Stimulated activated CD4-positive, alpha-beta T cell treated with anti-CD3 and anti-CD28 coated beads, Interleukin-4, amount 100 ng/mL, for 48 hours (primary cell): Measurements from ENCODE around the gene COL6A5.

ENCODE experiments used
- DNase-seq, 2 donors: peaks; one replicate each; pipeline ENCODE4 v3.0.0-alpha.2; 2020; ENCODE audit warnings: low read depth in 2 of 2

Gene COL6A5

DNA sequence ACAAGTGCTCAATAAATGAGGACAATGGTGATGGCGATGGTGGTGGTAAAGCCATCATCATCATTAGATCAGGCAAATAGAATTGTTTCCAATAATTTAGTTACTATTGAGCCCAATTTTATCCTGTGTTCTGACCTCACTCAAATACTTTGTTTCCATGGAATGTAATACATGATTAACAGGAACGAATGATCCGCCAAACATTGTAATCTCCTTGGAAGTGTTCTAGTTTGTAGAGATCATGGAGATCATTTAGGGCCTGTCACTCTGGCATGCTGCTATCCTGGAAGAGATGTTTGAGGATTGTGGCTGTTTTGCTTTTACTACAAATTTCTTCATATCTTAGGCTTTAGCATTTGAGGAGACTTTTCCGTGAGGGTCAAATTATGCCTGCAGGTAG lies 174.3 kb downstream of the COL6A5 start:
- no peak for DNase-seq

DNA sequence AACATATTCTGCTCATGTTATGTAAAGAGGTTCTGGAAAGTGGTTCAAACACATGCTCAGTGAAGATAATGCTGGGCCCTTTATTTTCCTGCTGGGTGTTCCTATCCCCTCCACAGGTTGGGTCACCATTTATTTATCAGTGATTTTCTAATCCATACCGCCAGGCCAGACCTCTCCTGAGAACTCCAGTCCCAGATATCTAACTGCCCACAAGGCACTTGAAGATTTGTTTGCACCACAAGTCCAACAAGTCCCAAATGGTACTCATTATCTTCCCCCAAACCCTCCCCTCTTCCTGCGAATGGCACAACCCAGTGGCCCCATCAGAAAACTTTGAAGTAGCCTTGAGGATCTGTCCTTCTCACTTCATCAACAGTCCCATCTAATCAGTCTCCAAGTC lies 176.9 kb downstream of the COL6A5 start:
- DNase-seq, result no peak

- DNase-seq, result no peak
Measured at GRCh38 chr3:130527426-130527825, 182.0 kb downstream of the COL6A5 start.

DNA sequence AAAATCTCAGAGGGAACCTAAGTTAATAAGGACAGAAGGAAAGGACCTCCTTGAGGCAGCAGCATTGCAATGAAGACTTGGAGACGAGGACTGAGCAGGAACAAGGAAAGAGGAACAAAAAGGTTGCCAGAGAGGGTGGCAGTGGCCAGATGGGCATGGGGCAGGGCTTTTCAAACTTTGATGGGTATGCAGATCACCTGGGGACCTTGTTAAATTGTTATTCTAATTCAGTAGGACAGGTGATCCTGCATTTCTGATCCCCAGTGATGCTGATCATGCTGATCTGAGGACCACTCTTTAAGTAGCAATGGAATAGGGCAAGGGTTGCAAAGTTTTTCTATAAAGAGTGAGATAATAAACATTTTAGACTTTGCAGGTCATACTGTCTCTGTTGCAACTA lies 182.6 kb downstream of the COL6A5 start:
- no peak for DNase-seq

- no peak for DNase-seq
Measured at GRCh38 chr3:130529486-130530215, 184.2 kb downstream of the COL6A5 start.

GRCh38 chr3:130533247-130533646 lies 187.8 kb downstream of the COL6A5 start:
- no peak for DNase-seq
